ENCODE results near the gene KCNK10.
A peak's percentile ranks its signal among the peaks of the same experiment; 100 is the strongest.

Gene KCNK10

GRCh38 chr14:88227693-88228092, 95.4 kb downstream of the KCNK10 start:
- DNase-seq (ENCODE audit: low spot score) = no peak

GRCh38 chr14:88225721-88226120, 97.3 kb downstream of the KCNK10 start:
- DNase-seq (ENCODE audit: low spot score) = no peak

DNA sequence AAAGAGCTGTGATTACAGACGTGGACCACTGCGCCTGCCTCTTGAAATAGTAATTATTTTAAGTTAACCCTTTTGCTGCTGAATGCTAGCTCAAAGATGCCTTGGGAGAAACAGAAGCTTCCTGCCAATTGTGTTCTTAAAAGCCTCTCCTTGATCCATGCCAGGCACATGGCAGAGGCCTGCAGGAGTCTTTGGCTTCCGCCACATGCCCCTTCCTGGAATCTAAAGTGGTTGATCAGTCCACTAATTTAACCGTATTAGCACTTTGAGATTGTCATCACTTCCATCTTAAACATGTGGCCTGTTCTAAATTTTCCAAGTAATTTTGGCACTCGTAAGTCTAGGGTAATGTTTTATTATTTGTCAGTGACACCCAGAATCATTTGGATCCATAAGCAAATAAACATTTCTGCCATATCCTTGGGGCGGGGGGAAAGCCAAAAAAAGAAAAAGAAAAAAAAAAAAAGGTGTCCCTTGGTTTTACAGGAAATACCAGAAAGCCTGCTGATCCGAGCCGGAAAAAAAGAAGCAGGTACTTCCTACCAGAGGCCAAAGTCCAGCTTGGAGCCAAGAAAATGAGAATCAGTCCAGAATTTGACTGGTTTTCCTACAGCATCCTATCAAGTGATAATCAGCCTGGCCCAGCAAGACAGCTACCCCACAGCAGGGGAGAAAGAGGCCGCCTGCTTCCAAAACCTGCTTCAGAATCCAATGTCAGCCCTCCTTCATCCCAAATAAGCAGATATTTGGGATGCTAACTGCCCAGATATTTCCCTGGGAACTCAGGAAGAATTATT, 104.8 kb downstream of the KCNK10 start:
- DNase-seq (ENCODE audit: low spot score) = no peak

GRCh38 chr14:88212691-88213090, 110.4 kb downstream of the KCNK10 start:
- no peak for DNase-seq (ENCODE audit: low spot score)

DNA sequence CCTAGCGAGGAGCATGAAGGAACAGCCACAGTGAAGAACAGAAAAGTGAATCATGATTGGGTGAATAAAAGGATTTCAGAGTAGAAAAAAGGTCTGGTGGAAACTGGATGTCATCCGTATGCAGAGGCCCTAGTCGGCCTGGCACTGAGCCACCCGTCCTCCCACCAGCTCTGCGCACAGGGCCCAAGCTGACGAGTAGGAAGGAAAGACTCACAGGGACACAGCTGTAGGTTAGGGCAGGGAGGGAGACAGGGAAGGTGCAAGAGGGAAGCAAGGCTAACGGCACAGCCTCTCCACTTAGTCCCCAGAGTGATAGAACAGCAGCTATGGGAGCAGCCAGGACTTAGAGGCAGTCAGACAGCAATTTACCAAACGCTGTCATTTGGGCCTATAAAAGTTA, 112.6 kb downstream of the KCNK10 start:
- no peak for DNase-seq (ENCODE audit: low spot score)

- DNase-seq (ENCODE audit: low spot score) = no peak
Observed at GRCh38 chr14:88209273-88209672, 113.8 kb downstream of the KCNK10 start.

- no peak for DNase-seq (ENCODE audit: low spot score)
Observed at GRCh38 chr14:88208858-88209257, 114.2 kb downstream of the KCNK10 start.

- no peak for DNase-seq (ENCODE audit: low spot score)
Observed at GRCh38 chr14:88204221-88204620, 118.8 kb downstream of the KCNK10 start.

DNA sequence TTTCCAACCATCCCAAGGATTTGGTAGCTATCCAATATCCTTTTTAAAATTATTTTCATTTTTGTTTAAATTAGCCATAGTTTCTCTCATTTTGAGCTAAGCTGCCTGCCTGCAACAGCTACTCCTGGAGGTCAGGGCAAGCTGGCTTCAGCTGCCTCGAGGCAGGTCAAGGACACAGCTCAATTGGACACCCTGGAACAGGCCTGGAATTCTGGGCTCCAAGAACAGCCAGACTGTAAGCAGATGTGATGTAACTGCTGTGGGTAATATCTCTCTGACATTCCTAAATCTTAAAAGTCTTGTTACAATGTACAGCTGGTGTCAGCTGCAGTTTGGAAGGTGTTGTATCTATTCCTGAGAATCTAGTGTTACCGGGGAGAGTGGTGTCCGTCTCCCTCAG, 119.8 kb downstream of the KCNK10 start:
- no peak for DNase-seq (ENCODE audit: low spot score)

DNA sequence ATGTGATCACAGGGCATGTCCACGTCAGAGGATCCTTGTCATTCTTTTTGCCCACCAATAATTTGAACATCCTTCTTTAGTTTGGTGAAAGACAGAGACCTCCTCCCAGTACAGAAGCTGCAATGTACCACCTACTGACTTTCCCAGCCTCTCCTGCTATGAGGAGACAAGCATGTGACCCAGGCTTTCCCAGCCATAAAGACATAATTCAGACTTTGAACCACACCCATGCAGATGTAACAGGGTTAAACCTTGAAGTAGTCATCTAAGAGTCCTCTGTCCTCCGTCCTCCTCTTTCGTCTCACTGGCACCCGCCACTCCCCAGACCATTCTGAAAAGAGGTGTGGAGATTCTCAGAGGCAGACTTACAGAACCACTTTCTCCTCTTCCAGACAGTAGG, 120.8 kb downstream of the KCNK10 start:
- DNase-seq (ENCODE audit: low spot score) = no peak

DNA sequence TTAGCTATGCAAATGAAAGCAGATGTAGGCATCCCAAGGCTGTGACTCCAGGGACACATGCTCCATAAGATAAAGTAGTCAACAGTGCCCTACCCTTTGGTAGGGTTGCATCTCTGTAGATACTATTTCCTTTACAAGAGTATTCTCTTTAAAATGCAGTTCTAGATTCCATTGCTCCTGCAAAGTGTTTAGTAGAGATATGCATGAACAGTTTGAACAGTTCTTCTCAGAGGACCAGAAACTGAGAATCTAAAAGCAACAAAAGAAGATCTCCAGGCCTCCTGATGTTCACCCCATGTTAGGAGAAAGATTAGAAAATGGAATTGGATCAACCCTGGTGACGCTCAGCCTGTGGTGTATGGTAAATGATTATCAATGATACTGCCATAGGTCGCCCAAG, 121.2 kb downstream of the KCNK10 start:
- peak; percentile 38 for DNase-seq (ENCODE audit: low spot score)

GRCh38 chr14:88199882-88200281, 123.2 kb downstream of the KCNK10 start:
- DNase-seq (ENCODE audit: low spot score) = no peak

DNA sequence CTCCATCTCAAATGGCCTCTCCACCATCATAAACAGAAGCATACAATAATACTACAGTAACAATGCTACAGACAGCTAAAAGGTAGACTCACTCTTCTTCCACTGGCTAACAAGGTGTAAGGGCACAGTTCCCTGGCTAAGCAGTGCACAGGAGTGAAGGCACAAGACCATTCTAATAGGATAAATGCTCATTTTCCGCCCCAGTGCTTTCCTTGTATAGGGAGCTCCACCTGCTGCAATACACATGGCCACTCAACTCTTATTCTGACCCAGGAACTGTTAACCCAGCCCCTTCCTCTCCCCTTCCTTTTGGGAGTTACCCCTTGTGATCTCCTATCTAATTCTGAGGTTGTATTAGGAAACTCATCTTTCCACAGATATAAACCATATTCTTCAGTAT, 124.6 kb downstream of the KCNK10 start:
- DNase-seq (ENCODE audit: low spot score) = no peak

DNA sequence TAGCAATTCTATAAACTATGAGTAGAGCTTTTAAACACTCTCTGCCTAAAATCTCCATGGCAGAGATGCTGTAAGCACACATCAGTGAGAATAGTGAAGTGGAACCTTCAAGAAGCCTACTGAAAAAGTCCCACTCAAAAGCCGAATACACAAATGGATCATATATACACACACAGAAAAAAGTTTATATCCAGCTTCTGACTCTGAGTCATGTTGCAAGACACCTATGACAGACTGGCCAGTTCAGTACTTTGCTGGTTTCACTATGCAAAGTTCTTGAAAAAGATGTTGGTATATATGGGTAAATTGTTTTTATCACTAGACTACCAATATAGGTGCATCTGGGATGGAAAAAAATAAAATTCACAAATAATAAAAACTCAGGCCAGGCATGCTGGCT, 126.1 kb downstream of the KCNK10 start:
- no peak for DNase-seq (ENCODE audit: low spot score)

GRCh38 chr14:88196116-88196890, 126.8 kb downstream of the KCNK10 start:
- no peak for DNase-seq (ENCODE audit: low spot score)

- DNase-seq (ENCODE audit: low spot score) = no peak
Observed at GRCh38 chr14:88195676-88196075, 127.4 kb downstream of the KCNK10 start.

DNA sequence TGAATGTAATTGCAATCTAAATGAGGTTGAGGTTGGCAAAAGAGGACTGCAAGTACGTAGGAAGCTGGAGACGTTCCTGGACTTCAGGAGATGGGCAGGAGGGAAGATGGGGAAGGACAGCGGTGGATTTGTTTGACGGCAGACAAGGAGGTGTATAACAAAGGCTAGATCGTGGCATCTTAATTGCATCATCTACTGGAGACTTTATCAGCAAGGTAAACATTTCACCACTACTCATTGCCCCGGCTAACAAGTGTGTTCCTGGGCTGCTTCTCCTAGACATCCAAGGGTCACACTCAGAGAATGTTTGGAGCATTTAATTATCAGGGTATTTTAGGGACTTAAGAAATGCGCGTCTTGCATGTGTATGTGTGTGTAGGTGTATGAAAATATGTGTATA, 128.5 kb downstream of the KCNK10 start:
- no peak for DNase-seq (ENCODE audit: low spot score)

DNA sequence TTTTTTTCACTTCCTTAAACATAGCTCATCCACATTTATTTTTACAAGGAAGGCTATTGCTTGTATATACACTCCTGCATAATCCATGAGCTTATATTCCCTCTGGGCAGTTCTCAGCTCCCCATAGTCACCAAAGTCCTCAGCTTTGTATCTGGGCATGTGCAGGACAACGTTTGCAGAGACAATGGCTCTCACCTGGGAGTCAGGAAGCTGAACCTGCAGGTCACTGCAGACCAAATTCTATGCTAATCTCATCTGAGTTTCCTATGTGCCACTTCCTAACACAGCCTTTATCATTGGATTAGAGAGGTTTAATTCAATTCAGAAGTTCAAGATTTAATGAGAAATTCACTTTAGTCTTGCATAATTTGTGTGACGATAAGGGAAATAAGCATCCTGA, 131.5 kb downstream of the KCNK10 start:
- DNase-seq (ENCODE audit: low spot score) = no peak

DNA sequence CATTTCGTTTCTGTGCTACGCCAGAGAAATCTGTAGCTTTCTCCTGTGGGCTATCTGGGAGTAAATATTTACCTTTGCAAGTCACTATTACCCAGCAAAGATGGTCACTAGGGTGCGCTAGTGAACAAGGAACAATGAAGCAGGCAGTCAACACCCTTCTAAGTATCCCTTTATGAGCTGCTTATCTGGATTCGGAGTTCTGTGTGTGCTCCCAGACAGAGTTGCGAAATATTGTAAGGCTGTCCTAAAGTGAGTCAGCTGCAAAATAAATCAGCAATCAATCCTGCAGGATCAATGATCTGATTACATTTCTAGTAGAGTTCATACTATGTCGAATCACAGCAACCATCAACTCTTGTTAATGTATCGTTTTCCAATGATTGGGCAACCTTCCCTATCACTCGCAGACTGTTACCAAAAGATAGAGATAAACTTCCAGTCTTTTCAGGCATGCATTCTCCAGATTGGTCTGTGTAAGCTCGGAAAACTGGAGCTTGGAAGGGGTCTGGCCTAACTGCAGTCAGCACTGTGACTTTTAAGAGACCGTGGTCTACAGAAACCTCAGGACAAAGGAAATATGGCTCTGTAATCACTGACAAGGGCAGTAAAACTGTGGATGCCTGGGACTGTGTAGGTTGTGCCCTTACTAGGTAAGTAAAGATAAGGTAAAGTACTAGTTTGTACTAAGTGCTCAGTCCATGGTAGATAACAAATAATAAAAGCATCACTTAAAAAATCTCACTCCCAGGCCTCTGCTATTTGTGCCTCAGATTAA, 133.5 kb downstream of the KCNK10 start:
- peak; percentile 61 for DNase-seq (ENCODE audit: low spot score)

DNA sequence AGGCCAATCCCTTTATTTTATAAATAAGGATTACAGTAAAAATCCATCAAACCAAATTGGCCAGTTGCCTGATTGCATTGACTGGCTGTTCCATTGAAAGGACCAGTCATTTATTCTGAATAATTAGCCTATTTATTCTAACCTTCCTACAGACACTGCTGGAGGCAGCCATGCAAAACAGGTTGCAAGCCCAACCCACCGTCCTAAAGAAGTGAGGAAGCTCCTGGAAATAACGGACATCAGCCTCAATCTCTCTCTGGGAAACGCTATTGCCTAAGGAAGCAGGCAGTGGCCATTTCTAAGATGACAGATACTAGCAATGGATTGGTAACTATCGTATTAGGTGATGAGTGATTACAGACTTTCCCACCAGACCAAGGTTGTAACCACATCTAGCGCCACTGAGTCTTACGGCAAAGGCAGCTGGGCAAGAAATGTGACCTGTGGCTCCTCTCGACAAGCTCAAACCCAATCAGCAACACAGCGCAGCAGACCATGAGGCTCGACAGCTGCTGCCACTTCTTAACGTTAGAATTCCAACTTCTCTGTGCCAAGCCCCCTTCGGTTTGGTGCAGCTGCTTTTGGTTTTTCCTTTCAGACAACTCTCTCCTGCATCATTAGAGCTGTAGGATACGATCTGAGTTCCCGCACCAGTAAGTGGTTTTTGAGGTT, 134.2 kb downstream of the KCNK10 start:
- no peak for DNase-seq (ENCODE audit: low spot score)

DNA sequence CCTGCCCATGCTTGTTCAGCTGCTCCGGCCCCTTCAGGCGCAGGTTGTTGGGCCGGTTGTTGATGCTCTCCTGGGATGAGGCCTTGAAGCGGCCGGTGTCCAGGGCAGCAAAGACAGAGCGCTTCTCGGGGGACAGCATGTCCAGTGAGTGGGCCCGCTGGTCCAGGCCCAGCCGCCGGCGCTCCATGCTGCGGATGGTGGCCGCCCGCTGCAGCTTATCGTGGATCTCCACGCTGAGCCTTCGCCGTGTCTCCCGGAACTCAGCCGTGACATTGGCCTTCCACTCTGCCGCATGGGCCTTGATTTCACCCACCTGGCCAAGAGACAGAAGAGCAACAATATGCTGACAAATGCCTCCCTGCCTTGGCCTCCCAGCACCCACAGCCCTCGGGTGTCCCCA, 137.2 kb downstream of the KCNK10 start:
- DNase-seq (ENCODE audit: low spot score) = no peak

- no peak for DNase-seq (ENCODE audit: low spot score)
Observed at GRCh38 chr14:88184956-88185355, 138.1 kb downstream of the KCNK10 start.

All from hematopoietic multipotent progenitor cell treated with erythropoietin and hydrocortisone succinate and interleukin-3 and kit ligand, for 15 days (in vitro differentiated cells).